HL-60 (cell line): Measurements from ENCODE around the gene OR10A7.

Experiments used
- CTCF ChIP-seq: IDR thresholded peaks from one replicate; pipeline ENCODE4 v1.5.1; 2011; ENCODE audit warnings: low read length, control low read depth, inconsistent platforms; ENCODE audit not compliant: insufficient read depth
- GABPA ChIP-seq: IDR thresholded peaks from 2 replicates; pipeline ENCODE4 v1.6.1; 2012; ENCODE audit warnings: low read depth
- POLR2AphosphoS5 ChIP-seq: IDR thresholded peaks from 2 replicates; pipeline ENCODE4 v1.6.1; 2012; ENCODE audit warnings: low read depth
- SPI1 ChIP-seq: IDR thresholded peaks from 2 replicates; pipeline ENCODE4 v1.6.1; 2012; ENCODE audit warnings: low read depth, mild to moderate bottlenecking, borderline replicate concordance
- TF ChIP-seq, protein P1 (sequence below): IDR thresholded peaks from 2 replicates; pipeline ENCODE4 v1.6.1; 2012; ENCODE audit warnings: low read depth; ENCODE audit not compliant: insufficient replicate concordance

DNA sequence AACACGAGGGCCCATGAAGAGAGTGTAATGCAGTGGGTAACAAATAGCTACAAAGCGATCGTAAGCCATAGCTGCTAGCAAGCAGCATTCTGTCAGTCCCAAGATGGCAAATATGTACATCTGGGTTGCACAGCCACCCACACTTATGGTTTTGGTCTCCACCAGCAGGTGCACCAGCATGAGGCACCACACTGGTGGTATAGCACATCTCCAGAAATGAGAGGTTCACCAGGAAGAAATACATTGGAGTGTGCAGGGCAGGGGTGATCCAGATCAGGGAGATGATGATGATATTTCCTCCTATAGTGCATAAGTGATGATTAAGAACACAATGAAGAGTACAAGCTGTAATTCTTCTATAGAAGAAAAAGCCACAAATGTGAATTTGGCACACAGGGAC lies 26.4 kb upstream of the OR10A7 start:
- no peak for TF ChIP-seq CTCF
- TF ChIP-seq POLR2AphosphoS5: no peak
- TF ChIP-seq GABPA: no peak
- TF ChIP-seq, protein P1, sequence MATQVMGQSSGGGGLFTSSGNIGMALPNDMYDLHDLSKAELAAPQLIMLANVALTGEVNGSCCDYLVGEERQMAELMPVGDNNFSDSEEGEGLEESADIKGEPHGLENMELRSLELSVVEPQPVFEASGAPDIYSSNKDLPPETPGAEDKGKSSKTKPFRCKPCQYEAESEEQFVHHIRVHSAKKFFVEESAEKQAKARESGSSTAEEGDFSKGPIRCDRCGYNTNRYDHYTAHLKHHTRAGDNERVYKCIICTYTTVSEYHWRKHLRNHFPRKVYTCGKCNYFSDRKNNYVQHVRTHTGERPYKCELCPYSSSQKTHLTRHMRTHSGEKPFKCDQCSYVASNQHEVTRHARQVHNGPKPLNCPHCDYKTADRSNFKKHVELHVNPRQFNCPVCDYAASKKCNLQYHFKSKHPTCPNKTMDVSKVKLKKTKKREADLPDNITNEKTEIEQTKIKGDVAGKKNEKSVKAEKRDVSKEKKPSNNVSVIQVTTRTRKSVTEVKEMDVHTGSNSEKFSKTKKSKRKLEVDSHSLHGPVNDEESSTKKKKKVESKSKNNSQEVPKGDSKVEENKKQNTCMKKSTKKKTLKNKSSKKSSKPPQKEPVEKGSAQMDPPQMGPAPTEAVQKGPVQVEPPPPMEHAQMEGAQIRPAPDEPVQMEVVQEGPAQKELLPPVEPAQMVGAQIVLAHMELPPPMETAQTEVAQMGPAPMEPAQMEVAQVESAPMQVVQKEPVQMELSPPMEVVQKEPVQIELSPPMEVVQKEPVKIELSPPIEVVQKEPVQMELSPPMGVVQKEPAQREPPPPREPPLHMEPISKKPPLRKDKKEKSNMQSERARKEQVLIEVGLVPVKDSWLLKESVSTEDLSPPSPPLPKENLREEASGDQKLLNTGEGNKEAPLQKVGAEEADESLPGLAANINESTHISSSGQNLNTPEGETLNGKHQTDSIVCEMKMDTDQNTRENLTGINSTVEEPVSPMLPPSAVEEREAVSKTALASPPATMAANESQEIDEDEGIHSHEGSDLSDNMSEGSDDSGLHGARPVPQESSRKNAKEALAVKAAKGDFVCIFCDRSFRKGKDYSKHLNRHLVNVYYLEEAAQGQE: no peak
- no peak for TF ChIP-seq SPI1
